Muscle of leg (tissue), 11 donors: ENCODE data around the gene POFUT2. TPM values are rescaled to one million over a fixed set of nuclear protein-coding genes. Genes with fewer than 3 reads are reported as not detected.

Experiments used
- DNase-seq: peaks from one replicate; pipeline ENCODE4 v3.0.0; 2013
- H3K27ac ChIP-seq: one replicate; pipeline ENCODE4 v1.5.1; 2013; ENCODE audit warnings: mild to moderate bottlenecking, low read length, control low read depth
- H3K27me3 ChIP-seq: one replicate; pipeline ENCODE4 v1.6.1; 2013; ENCODE audit warnings: low read length; ENCODE audit not compliant: control insufficient read depth, insufficient read depth
- H3K36me3 ChIP-seq: one replicate; pipeline ENCODE4 v1.6.1; 2013; ENCODE audit warnings: low read length; ENCODE audit not compliant: control insufficient read depth, insufficient read depth
- H3K4me1 ChIP-seq: one replicate; pipeline ENCODE4 v1.6.1; 2013; ENCODE audit warnings: low read length; ENCODE audit not compliant: control insufficient read depth, insufficient read depth
- H3K4me3 ChIP-seq: one replicate; pipeline ENCODE4 v1.5.1; 2013; ENCODE audit warnings: low read length, control low read depth
- H3K9me3 ChIP-seq: replicated peaks from 2 replicates; pipeline ENCODE4 v1.6.1; 2013; ENCODE audit warnings: low read depth, low read length; ENCODE audit not compliant: control insufficient read depth
- WGBS: methylation state at CpG from one replicate; pipeline ENCODE4 v1.1.5; 2013; ENCODE audit warnings: missing lambda C conversion rate; ENCODE audit not compliant: insufficient coverage; 5-methylcytosine and 5-hydroxymethylcytosine counted together
- polyA plus RNA-seq, 8 donors: library from polyadenylated mRNA; unstranded; fragments of 120-200 nt; gene quantifications; one replicate each; pipeline versions ENCODE4 v1.2.1 to v1.2.3, GENCODE V29; 2013; ENCODE audit warnings: inconsistent platforms in 1 of 8, low replicate concordance in 1 of 8; ENCODE audit not compliant: insufficient read length in 8 of 8, insufficient read depth in 1 of 8
- total RNA-seq: library from RNA; stranded (reverse); fragments of 120-200 nt; gene quantifications from one replicate; pipeline ENCODE4 v1.2.4, GENCODE V29; 2013

Gene POFUT2
- total and polyA plus RNA-seq, 9 donors: 30.8 to 47.3 (median 37.7) TPM

GRCh38 chr21:45297329-45297728 lies 9.6 kb upstream of the POFUT2 start:
- Histone ChIP-seq H3K27ac (no peak overlapping the region), H3K4me3 (no peak overlapping the region), H3K9me3 (no peaks in the 10 kb centered on the region), H3K4me1 (peaks cover 68% of the 10 kb centered on the region), H3K36me3 (no peaks in the 10 kb centered on the region), H3K27me3 (no peaks in the 10 kb centered on the region)
- peak; percentile 1 for DNase-seq
- 86% methylated on average over 8 of the region's 9 CpGs for WGBS

DNA sequence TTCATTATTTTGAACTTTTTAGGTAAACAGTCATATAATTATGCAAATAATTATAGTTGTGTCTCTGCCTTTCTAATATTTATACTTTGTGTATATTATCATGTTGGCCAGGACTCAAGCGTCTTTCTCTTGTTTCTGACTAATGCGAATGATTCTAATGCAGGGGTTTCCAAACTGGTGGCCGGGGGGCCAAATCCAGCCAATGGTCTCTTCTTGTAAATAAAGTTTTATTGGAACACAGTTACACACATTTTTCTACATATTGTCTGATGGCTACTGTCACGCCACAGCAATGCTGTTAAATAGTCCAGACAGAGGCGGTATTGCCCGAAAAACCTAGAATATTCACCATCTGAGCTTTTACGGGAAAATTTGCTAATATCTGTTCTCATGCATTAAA lies 8.9 kb upstream of the POFUT2 start:
- no peaks in the 10 kb centered on the region for H3K27me3 ChIP-seq
- H3K9me3 ChIP-seq: no peaks in the 10 kb centered on the region
- peak; percentile 1 for DNase-seq
- no CpG with 5 or more reads among the region's 7 CpGs for WGBS
- no peak overlapping the region for H3K27ac ChIP-seq
- H3K36me3 ChIP-seq: no peaks in the 10 kb centered on the region
- H3K4me1 ChIP-seq: peaks cover 67% of the 10 kb centered on the region
- H3K4me3 ChIP-seq: no peak overlapping the region

DNA sequence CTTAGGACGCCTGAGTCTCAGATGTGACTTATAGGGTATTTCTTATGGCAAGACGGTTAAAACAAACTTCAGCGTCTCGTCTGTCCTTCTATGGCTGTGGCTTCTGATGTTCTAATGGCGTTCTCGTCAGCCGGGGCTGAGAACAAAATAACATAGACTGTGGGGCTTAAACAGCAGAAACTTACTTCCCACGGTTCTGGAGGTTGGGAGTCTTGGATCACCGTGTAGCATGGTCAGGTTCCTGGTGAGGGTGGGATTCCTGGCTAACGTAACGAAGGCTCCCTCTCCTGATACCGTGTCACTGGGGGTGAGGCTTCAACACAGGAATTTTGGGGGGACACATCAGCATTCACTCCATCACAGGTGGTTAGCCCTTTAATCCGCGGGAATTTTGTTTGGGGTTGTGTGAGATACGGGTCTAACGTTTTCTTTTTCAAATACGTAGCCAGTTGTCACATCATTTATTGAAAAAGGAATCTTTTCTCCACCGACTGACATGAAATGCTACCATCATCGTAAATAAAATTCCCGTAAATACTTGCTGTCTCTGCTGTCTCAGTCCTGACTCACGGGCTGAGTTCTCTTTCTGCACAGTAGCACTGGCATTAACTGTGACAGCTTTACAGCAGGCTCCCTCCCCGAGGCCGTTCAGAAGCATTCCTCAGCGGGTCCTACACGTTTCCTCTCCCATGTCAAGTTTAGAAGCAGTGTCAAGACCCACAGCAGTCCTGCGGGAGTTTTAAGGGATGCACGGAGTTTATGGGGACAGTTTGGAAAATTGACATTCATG lies 8.1 kb upstream of the POFUT2 start:
- peak; percentile 58 for DNase-seq
- Histone ChIP-seq H3K36me3 (peaks cover 5% of the 10 kb centered on the region), H3K27ac (peak overlapping the region; percentile 97), H3K4me1 (peaks cover 58% of the 10 kb centered on the region), H3K27me3 (no peaks in the 10 kb centered on the region), H3K4me3 (no peak overlapping the region), H3K9me3 (no peaks in the 10 kb centered on the region)
- whole genome bisulfite sequencing: 65% methylated on average over 10 of the region's 27 CpGs

- Histone ChIP-seq H3K27me3 (no peaks in the 10 kb centered on the region), H3K36me3 (peaks cover 11% of the 10 kb centered on the region), H3K27ac (peak overlapping the region; percentile 97), H3K4me1 (peaks cover 48% of the 10 kb centered on the region), H3K9me3 (no peaks in the 10 kb centered on the region), H3K4me3 (peak overlapping the region; percentile 3)
- DNase-seq: peak; percentile 97
- WGBS: 23% methylated on average over 35 of the region's 40 CpGs
Measured at GRCh38 chr21:45294509-45295291, 7.0 kb upstream of the POFUT2 start.

- Histone ChIP-seq H3K27ac (peak overlapping the region; percentile 97), H3K27me3 (no peaks in the 10 kb centered on the region), H3K4me3 (no peak overlapping the region), H3K36me3 (peaks cover 13% of the 10 kb centered on the region), H3K9me3 (no peaks in the 10 kb centered on the region), H3K4me1 (peaks cover 45% of the 10 kb centered on the region)
- no peak for DNase-seq
- 48% methylated on average over 22 of the region's 23 CpGs for WGBS
Measured at GRCh38 chr21:45293726-45294401, 6.2 kb upstream of the POFUT2 start.

DNA sequence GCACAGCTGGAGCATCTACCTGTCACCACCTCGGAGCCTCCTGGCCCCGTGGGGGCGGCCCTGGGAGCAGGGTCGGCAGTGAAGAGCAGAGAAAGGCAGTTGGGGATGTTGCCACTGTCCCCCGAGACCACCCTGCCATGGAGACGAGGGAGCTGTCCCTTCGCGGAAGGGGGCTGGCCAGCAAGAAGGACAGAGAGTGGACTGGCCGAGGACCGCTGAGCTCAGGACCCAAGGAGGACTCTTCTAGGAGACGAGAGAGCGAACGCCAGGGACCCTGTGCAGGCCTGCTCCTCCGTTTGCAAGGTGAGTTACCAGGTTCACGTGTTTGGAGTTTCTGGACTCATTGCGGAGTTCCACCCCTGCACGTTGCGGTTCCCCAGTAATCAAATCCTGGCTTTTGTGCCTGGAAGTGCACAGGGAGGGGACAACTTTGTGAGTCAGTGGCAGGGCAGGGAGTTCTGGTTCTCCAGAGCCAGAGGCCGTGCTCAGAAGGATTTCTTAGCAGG lies 5.6 kb upstream of the POFUT2 start:
- DNase-seq: peak; percentile 56
- H3K4me1 ChIP-seq: peaks cover 51% of the 10 kb centered on the region
- peaks cover 13% of the 10 kb centered on the region for H3K36me3 ChIP-seq
- H3K27ac ChIP-seq: peak overlapping the region; percentile 97
- no peaks in the 10 kb centered on the region for H3K27me3 ChIP-seq
- H3K4me3 ChIP-seq: no peak overlapping the region
- 68% methylated on average over 17 of the region's 19 CpGs for WGBS
- H3K9me3 ChIP-seq: no peaks in the 10 kb centered on the region

DNA sequence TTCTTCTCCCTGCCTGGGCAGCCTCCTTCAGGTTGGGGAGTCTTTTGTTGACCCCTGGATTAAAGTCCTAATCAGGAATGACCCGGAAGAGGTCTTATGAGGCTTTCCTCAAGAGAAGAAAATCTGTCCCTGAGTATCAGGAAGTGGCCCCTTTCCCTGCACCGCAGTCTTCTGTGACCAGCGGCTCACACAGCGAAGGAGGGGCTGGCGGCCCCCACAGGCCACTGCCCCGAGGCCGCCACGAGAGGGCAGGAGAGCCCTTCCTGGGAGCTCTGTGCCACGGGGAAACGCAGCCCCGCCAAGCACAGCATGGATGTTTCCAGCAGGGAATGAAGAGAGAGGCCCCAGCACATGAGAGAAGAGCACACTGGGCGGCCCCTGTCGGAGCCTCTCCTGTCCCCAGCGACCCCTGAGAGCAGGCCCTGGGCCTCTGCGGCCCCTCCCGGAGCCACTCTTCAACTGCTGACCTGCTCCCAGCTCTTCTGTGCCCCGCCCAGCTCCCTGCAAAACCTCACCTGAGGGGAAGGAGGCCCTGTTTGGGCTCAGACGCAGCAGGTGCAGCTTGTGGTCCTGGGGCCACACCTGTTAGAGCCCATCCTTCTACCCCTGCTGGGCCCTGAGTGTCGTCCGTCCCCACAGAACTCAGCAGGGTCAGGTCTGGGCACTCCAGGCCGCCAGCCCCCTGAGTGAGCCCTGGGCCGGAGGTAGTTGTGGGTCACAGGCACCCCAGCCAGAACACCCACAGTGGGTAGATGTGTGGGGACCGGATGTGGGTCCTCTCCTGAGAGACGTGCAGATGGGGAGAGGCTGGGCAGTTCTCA lies 4.9 kb upstream of the POFUT2 start:
- H3K27ac ChIP-seq: peak overlapping the region; percentile 97
- peaks cover 13% of the 10 kb centered on the region for H3K36me3 ChIP-seq
- peaks cover 51% of the 10 kb centered on the region for H3K4me1 ChIP-seq
- peak; percentile 95 for DNase-seq
- no peaks in the 10 kb centered on the region for H3K9me3 ChIP-seq
- WGBS: 14% methylated on average over 23 of the region's 24 CpGs
- H3K27me3 ChIP-seq: no peaks in the 10 kb centered on the region
- no peak overlapping the region for H3K4me3 ChIP-seq

DNA sequence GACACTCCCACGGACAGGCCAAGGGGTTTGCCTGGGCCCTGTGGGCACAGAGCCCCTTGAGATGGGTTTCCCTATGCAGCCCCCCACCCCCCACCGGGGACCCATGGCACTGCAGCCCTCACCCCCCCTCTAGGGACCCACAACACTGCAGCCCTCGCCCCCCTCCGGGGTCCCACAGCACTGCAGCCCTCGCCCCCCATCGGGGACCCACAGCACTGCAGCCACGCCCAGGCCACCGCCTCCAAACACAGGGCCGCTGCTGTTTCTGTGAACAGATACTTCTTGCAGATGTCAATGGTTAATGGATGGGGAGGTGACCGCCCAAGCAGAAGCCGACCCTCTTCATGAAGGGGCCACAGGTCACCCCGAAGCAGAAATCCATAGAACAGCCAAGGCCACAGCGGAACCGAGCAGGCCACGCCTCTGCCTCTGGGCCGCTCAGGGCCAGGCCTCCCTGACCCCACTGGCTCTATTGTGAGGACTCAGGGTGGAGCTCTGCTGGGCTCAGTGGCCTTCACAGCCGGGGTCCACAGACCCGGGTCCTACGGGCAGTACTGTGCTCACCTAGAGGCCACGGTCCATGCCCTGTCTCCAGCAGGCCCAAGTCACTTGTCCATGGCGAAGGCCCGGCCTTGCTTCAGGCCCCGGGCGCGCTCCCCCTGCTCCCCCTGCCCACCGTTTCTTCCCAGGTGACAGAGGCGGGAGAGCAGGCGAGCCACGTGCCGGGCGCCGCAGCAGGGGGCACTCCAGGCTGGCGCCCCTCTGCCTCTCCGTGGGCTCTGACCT lies 4.1 kb upstream of the POFUT2 start:
- no peaks in the 10 kb centered on the region for H3K27me3 ChIP-seq
- no peak overlapping the region for H3K4me3 ChIP-seq
- 68% methylated on average over 23 of the region's 34 CpGs for WGBS
- peak overlapping the region; percentile 47 for H3K27ac ChIP-seq
- H3K9me3 ChIP-seq: no peaks in the 10 kb centered on the region
- peaks cover 51% of the 10 kb centered on the region for H3K4me1 ChIP-seq
- peaks cover 13% of the 10 kb centered on the region for H3K36me3 ChIP-seq
- DNase-seq: no peak
